H9 (cell line): ENCODE data around the gene VOPP1. TPM values are rescaled to one million over a fixed set of nuclear protein-coding genes. Genes with fewer than 3 reads are reported as not detected.

ENCODE experiments used
- DNase-seq: peaks from one replicate; pipeline ENCODE4 v3.0.0-alpha.2; 2017
- H2AFZ ChIP-seq: one replicate; pipeline ENCODE4 v1.6.1; 2013; ENCODE audit warnings: mild to moderate bottlenecking, low read length, control low read depth, moderate library complexity
- H2AK5ac ChIP-seq: 2 replicates; pipeline ENCODE4 v1.6.1; 2013; ENCODE audit warnings: low read length, control low read depth, mixed read lengths; ENCODE audit not compliant: insufficient read length
- H2BK120ac ChIP-seq: one replicate; pipeline ENCODE4 v1.6.1; 2013; ENCODE audit warnings: low read depth, mild to moderate bottlenecking, low read length, control low read depth, inconsistent platforms; ENCODE audit not compliant: poor library complexity, severe bottlenecking
- H2BK12ac ChIP-seq: 2 replicates; pipeline ENCODE4 v1.6.1; 2013; ENCODE audit warnings: low read length, control low read depth, mixed read lengths, low read depth; ENCODE audit not compliant: insufficient read length
- H2BK15ac ChIP-seq: 2 replicates; pipeline ENCODE4 v1.6.1; 2013; ENCODE audit warnings: low read depth, low read length, control low read depth
- H2BK20ac ChIP-seq: one replicate; pipeline ENCODE4 v1.6.1; 2013; ENCODE audit warnings: low read depth, mild to moderate bottlenecking, low read length, control low read depth, inconsistent platforms; ENCODE audit not compliant: poor library complexity, severe bottlenecking
- H2BK5ac ChIP-seq: 2 replicates; pipeline ENCODE4 v1.6.1; 2013; ENCODE audit warnings: low read length, control low read depth, mixed read lengths; ENCODE audit not compliant: insufficient read length
- H3K14ac ChIP-seq: 2 replicates; pipeline ENCODE4 v1.6.1; 2013; ENCODE audit warnings: low read length, control low read depth; ENCODE audit not compliant: insufficient read depth
- H3K18ac ChIP-seq: 2 replicates; pipeline ENCODE4 v1.6.1; 2013; ENCODE audit warnings: low read depth, mild to moderate bottlenecking, mixed read lengths, low read length, control low read depth; ENCODE audit not compliant: insufficient read length
- H3K23ac ChIP-seq: 2 replicates; pipeline ENCODE4 v1.6.1; 2013; ENCODE audit warnings: low read length, control low read depth, mixed read lengths, low read depth; ENCODE audit not compliant: insufficient read length
- H3K23me2 ChIP-seq: 2 replicates; pipeline ENCODE4 v1.6.1; 2013; ENCODE audit warnings: low read depth, mild to moderate bottlenecking, mixed read lengths, low read length, control low read depth; ENCODE audit not compliant: insufficient read length, poor library complexity, severe bottlenecking
- H3K27ac ChIP-seq: 2 replicates; pipeline ENCODE4 v1.5.1; 2013; ENCODE audit warnings: low read length, control low read depth, mixed read lengths, low read depth; ENCODE audit not compliant: insufficient read length
- H3K27me3 ChIP-seq: 2 replicates; pipeline ENCODE4 v1.6.1; 2013; ENCODE audit warnings: low read length, control low read depth, inconsistent platforms; ENCODE audit not compliant: insufficient read depth
- H3K4ac ChIP-seq: 2 replicates; pipeline ENCODE4 v1.6.1; 2013; ENCODE audit warnings: low read depth, mild to moderate bottlenecking, control low read depth, inconsistent platforms, low read length, moderate library complexity
- H3K4me1 ChIP-seq: 2 replicates; pipeline ENCODE4 v1.6.1; 2013; ENCODE audit warnings: low read length, control low read depth, inconsistent platforms; ENCODE audit not compliant: insufficient read depth
- H3K4me2 ChIP-seq: 2 replicates; pipeline ENCODE4 v1.6.1; 2013; ENCODE audit warnings: low read length, control low read depth, mixed read lengths; ENCODE audit not compliant: insufficient read length, insufficient read depth
- H3K56ac ChIP-seq: 2 replicates; pipeline ENCODE4 v1.6.1; 2013; ENCODE audit warnings: low read depth, mild to moderate bottlenecking, mixed read lengths, low read length, control low read depth; ENCODE audit not compliant: insufficient read length
- H3K79me1 ChIP-seq: 2 replicates; pipeline ENCODE4 v1.6.1; 2013; ENCODE audit warnings: low read depth, mild to moderate bottlenecking, moderate library complexity, low read length, control low read depth, inconsistent platforms; ENCODE audit not compliant: insufficient read depth, poor library complexity, severe bottlenecking
- H3K79me2 ChIP-seq: 2 replicates; pipeline ENCODE4 v1.6.1; 2013; ENCODE audit warnings: low read length, control low read depth, inconsistent platforms; ENCODE audit not compliant: insufficient read depth
- H3K9ac ChIP-seq: 2 replicates; pipeline ENCODE4 v1.6.1; 2013; ENCODE audit warnings: low read length, control low read depth, mixed read lengths; ENCODE audit not compliant: insufficient read length; ENCODE audit errors: extremely low read depth
- H3K9me3 ChIP-seq: one replicate; pipeline ENCODE4 v1.6.1; 2013; ENCODE audit warnings: low read depth, low read length, inconsistent platforms; ENCODE audit not compliant: control insufficient read depth
- H3T11ph ChIP-seq: one replicate; pipeline ENCODE4 v1.6.1; 2013; ENCODE audit warnings: mild to moderate bottlenecking, low read length, control low read depth, inconsistent platforms
- H4K20me1 ChIP-seq: one replicate; pipeline ENCODE4 v1.6.1; 2013; ENCODE audit not compliant: control insufficient read depth, insufficient read length, insufficient read depth
- H4K5ac ChIP-seq: 2 replicates; pipeline ENCODE4 v1.6.1; 2013; ENCODE audit warnings: low read depth, mild to moderate bottlenecking, mixed read lengths, low read length, control low read depth; ENCODE audit not compliant: insufficient read length
- H4K8ac ChIP-seq: replicated peaks from 2 replicates; pipeline ENCODE4 v1.6.1; 2013; ENCODE audit warnings: low read length, control low read depth, mixed read lengths, low read depth; ENCODE audit not compliant: insufficient read length
- H4K91ac ChIP-seq: 2 replicates; pipeline ENCODE4 v1.6.1; 2013; ENCODE audit warnings: low read depth, mild to moderate bottlenecking, moderate library complexity, mixed read lengths, low read length, control low read depth; ENCODE audit not compliant: insufficient read length
- H3K27ac Mint-ChIP-seq, 3 experiments: 2 replicates in 2 of 3; 3 replicates in 1 of 3; pipeline ENCODE4 v1.8.0; 2020 to 2021; ENCODE audit warnings: mixed read lengths in 3 of 3, mild to moderate bottlenecking in 1 of 3, moderate library complexity in 1 of 3
- H3K27me3 Mint-ChIP-seq: 2 replicates; pipeline ENCODE4 v1.8.0; 2021; ENCODE audit warnings: low read depth, mild to moderate bottlenecking, moderate library complexity, mixed read lengths
- H3K36me3 Mint-ChIP-seq, 3 experiments: 2 replicates in 2 of 3; 3 replicates in 1 of 3; pipeline ENCODE4 v1.8.0; 2020 to 2021; ENCODE audit warnings: low read depth in 3 of 3, mixed read lengths in 3 of 3; ENCODE audit not compliant: insufficient read depth in 1 of 3
- H3K4me1 Mint-ChIP-seq, 2 experiments: 2 replicates each; pipeline ENCODE4 v1.8.0; 2020; ENCODE audit warnings: mixed read lengths in 2 of 2
- H3K4me3 Mint-ChIP-seq, 2 experiments: 2 replicates in 1 of 2; 3 replicates in 1 of 2; pipeline ENCODE4 v1.8.0; 2020 to 2021; ENCODE audit warnings: mild to moderate bottlenecking in 2 of 2, mixed read lengths in 2 of 2, moderate library complexity in 1 of 2
- H3K9me3 Mint-ChIP-seq, 2 experiments: 2 replicates in 1 of 2; 3 replicates in 1 of 2; pipeline ENCODE4 v1.8.0; 2020; ENCODE audit warnings: mild to moderate bottlenecking in 2 of 2, mixed read lengths in 2 of 2, moderate library complexity in 1 of 2
- WGBS: extraction: QIAGEN DNeasy Blood & Tissue Kit; methylation state at CpG from one replicate; pipeline ENCODE4 v1.1.7; 2013; ENCODE audit warnings: missing lambda C conversion rate, low lambda C conversion rate, mixed read lengths; ENCODE audit not compliant: insufficient read length; ENCODE audit errors: extremely low coverage; 5-methylcytosine and 5-hydroxymethylcytosine counted together
- total RNA-seq: library from RNA; stranded (reverse); gene quantifications from 2 replicates; pipeline ENCODE4 v1.2.1, GENCODE V29; 2021
- TF ChIP-seq, protein P1 (sequence below): fragments of 200-600 bp; sonication (generic); conservative IDR thresholded peaks from 3 replicates; pipeline ENCODE4 v1.8.0; 2021; ENCODE audit warnings: antibody characterized with exemption, mild to moderate bottlenecking

VOPP1 gene
- total RNA-seq, 1 experiment from 2014 or later, result 55.7 TPM

DNA sequence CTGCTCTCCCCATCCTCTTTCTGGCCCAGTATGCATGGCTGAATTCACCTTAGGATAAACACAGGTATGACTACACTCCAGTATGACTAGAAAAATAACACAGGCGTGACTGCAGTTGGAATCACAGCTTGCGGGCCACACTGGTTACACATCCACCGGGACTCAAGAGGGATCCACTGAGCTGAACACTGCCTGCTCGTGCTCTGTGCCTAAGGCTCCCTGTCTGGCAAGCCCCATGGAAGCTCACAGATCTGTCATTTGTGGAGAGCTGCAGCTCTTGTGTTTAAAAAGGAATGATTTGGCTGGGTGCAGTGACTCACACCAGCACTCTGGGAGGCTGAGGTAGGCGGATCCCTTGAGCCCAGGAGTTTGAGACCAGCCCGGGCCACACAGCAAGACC, 26.8 kb downstream of the VOPP1 start:
- Histone ChIP-seq H3K56ac (no peak overlapping the region), H2BK5ac (no peak overlapping the region), H2AK5ac (no peak overlapping the region), H2BK120ac (no peak overlapping the region), H3K4me1 (peaks cover 8% of the 10 kb centered on the region; the same call in 1 of the 2 replicates), H3K27ac (no peak overlapping the region), H2BK20ac (no peak overlapping the region), H2BK12ac (no peak overlapping the region), H4K5ac (no peak overlapping the region), H4K91ac (no peak overlapping the region), H3K23ac (no peak overlapping the region), H3K23me2 (no peaks in the 10 kb centered on the region), H3K9ac (no peak overlapping the region), H2BK15ac (no peak overlapping the region), H3K79me2 (peaks cover 19% of the 10 kb centered on the region; the same call in 1 of the 2 replicates), H3K4ac (no peak overlapping the region), H4K20me1 (peaks cover under 1% of the 10 kb centered on the region), H3K9me3 (no peaks in the 10 kb centered on the region), H3T11ph (no peak overlapping the region), H3K27me3 (no peaks in the 10 kb centered on the region), H3K18ac (no peak overlapping the region), H3K4me2 (no peak overlapping the region), H4K8ac (no peak overlapping the region), H3K79me1 (peaks cover 10% of the 10 kb centered on the region), H2AFZ (no peak overlapping the region), H3K14ac (no peak overlapping the region)
- Mint-ChIP-seq H3K27ac (peak overlapping the region in 2 of 3 experiments; percentile 29 to 38; a peak in 2 of 7 replicates), H3K36me3 (peaks cover 8 to 12% (median 9%) of the 10 kb centered on the region in 3 experiments; a peak in 6 of 7 replicates), H3K9me3 (no peaks in the 10 kb centered on the region), H3K4me1 (peaks cover 41 to 45% of the 10 kb centered on the region in 2 experiments), H3K4me3 (no peak overlapping the region), H3K27me3 (no peaks in the 10 kb centered on the region)
- no CpG with 5 or more reads among the region's 6 CpGs for WGBS
- DNase-seq, result no peak
- TF ChIP-seq, protein P1, sequence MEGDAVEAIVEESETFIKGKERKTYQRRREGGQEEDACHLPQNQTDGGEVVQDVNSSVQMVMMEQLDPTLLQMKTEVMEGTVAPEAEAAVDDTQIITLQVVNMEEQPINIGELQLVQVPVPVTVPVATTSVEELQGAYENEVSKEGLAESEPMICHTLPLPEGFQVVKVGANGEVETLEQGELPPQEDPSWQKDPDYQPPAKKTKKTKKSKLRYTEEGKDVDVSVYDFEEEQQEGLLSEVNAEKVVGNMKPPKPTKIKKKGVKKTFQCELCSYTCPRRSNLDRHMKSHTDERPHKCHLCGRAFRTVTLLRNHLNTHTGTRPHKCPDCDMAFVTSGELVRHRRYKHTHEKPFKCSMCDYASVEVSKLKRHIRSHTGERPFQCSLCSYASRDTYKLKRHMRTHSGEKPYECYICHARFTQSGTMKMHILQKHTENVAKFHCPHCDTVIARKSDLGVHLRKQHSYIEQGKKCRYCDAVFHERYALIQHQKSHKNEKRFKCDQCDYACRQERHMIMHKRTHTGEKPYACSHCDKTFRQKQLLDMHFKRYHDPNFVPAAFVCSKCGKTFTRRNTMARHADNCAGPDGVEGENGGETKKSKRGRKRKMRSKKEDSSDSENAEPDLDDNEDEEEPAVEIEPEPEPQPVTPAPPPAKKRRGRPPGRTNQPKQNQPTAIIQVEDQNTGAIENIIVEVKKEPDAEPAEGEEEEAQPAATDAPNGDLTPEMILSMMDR, result no peak
